Measurements from ENCODE around the gene CPXM2.

CPXM2 gene

DNA sequence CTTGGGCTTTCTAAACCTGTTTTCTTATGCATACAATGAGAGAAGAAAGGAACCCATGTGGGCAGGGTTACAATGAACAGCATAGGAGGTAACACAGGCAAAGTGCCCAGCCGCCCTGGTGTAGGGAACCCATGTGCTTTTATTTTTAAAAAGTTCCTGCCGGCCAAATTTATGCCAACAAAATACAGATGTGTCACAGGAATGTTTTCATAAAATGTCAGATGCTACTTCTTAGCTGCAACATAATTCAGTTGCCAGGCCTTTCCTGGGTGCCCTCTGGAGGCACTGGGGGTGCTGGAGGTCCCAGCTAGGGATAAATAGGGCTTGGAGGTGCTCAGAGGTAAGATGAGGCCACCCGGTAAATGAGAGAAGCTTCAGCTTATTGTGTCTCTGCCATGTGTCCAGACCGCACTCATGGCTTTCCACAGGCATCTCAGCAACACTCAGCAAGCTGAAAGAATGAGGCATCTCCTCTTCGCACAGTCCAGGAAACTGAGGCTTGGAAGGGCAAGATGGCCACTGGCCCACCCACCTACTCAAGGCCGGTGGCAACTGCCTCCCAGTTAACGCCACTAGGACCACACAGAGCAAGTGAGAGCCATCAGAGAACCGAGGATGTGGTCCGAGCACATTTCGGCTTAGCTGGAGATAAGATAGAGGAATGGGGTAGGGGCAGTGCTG lies 58.3 kb downstream of the CPXM2 start:
- DNase-seq (ENCODE audit: low spot score) = no peak
- no peak overlapping the region for H3K27ac ChIP-seq
- TF ChIP-seq, protein P1, sequence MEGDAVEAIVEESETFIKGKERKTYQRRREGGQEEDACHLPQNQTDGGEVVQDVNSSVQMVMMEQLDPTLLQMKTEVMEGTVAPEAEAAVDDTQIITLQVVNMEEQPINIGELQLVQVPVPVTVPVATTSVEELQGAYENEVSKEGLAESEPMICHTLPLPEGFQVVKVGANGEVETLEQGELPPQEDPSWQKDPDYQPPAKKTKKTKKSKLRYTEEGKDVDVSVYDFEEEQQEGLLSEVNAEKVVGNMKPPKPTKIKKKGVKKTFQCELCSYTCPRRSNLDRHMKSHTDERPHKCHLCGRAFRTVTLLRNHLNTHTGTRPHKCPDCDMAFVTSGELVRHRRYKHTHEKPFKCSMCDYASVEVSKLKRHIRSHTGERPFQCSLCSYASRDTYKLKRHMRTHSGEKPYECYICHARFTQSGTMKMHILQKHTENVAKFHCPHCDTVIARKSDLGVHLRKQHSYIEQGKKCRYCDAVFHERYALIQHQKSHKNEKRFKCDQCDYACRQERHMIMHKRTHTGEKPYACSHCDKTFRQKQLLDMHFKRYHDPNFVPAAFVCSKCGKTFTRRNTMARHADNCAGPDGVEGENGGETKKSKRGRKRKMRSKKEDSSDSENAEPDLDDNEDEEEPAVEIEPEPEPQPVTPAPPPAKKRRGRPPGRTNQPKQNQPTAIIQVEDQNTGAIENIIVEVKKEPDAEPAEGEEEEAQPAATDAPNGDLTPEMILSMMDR (conservative IDR thresholded peaks at IDR 0.05; ENCODE audit: low read depth) = no peak
- POLR2A ChIA-PET (ENCODE audit: low non-redundant PET) = no interaction called here
- CTCF ChIA-PET = interaction anchor here (0.6 kb wide), 1 partner anchor 617 kb away, joined by 4 read pairs; no protein-coding TSS in a partner anchor

DNA sequence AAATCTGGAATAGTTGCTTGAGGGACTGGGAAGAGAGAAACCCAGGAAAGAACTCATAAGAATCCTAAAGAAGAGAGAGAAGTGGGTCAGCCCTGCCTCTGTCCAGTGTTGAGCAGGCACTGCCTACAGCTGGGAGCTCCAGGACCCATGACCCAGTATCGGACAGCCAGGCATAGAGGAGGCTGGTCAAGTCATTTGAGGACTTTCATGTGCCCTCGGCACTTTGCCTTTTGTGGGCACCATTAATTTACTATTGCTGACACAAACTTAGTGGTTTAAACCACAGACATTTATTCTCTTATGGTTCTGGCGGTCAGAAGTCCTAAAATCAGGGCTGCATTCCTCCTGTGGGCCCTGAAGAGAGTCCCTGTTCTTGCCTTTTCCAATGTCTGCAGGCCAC lies 60.3 kb downstream of the CPXM2 start:
- ChIA-PET CTCF (no interaction called here), POLR2A (ENCODE audit: low non-redundant PET) (no interaction called here)
- TF ChIP-seq, protein P1 (conservative IDR thresholded peaks at IDR 0.05; ENCODE audit: low read depth) = no peak
- no peak overlapping the region for H3K27ac ChIP-seq
- no peak for DNase-seq (ENCODE audit: low spot score)

DNA sequence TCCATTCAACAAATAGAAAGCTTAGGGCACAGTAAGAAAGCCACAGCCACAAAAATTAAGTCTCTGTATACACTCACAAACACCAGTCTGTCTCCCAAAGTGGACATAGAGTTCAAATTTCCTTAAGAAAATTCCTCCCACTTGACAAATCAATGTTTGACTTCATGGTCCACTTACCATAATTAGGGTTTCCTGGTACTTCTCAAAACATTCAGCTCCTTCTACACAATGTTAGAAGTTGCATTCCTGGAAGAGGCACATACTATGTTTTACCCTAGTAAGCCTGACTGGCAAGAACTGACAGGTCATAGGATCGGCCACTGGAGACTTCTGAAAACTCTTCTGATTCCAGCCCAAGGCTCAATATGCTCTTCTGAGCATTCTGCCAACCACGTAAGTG lies 70.5 kb downstream of the CPXM2 start:
- ChIA-PET CTCF (no interaction called here), POLR2A (ENCODE audit: low non-redundant PET) (no interaction called here)
- no peak overlapping the region for H3K27ac ChIP-seq
- no peak for DNase-seq (ENCODE audit: low spot score)
- TF ChIP-seq, protein P1 (conservative IDR thresholded peaks at IDR 0.05; ENCODE audit: low read depth) = no peak

DNA sequence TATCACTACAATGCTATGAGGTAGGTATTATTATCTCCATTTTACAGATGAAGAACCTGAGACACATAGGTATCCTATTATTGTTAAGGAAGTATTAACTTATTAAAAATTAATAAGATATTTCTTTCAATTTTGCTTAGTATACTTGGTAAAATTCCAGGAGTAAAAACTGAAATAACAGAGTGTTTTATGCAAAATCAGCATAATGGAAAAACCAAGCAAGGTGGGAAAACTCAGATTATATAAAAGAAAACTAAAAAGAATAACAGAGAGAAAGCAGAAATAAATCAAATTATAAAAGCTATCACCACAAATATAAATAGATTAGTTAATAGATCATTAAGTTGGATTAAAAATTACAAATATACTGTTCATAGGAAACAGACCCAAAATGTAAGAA lies 82.0 kb downstream of the CPXM2 start:
- CTCF ChIA-PET = interaction anchor here (0.6 to 0.7 kb wide), 2 partner anchors 30 to 294 kb away, joined by 3 to 6 read pairs; no protein-coding TSS in a partner anchor
- no peak for DNase-seq (ENCODE audit: low spot score)
- H3K27ac ChIP-seq = no peak overlapping the region
- TF ChIP-seq, protein P1 (conservative IDR thresholded peaks at IDR 0.05; ENCODE audit: low read depth) = no peak
- POLR2A ChIA-PET (ENCODE audit: low non-redundant PET) = no interaction called here

DNA sequence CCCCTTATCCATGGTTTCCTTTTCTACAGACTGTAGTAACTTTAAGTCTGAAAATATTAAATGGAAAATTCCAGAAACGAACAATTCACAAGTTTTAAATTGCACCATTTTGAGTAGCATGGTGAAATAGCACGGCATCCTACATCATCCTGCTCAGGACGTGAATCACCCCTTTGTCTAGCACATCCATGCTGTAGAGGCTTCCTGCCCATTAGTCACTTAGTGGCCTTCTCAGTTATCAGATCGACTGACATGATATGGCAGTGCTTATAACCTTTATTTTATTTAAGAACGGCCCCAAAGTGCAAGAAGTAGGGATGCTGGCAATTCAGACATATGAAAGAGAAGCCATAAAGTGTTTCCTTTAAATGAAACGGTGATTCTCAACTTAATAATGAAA lies 82.7 kb downstream of the CPXM2 start:
- ChIA-PET CTCF (no interaction called here), POLR2A (ENCODE audit: low non-redundant PET) (no interaction called here)
- TF ChIP-seq, protein P1 (conservative IDR thresholded peaks at IDR 0.05; ENCODE audit: low read depth) = no peak
- peak; percentile 74 for DNase-seq (ENCODE audit: low spot score)
- no peak overlapping the region for H3K27ac ChIP-seq

DNA sequence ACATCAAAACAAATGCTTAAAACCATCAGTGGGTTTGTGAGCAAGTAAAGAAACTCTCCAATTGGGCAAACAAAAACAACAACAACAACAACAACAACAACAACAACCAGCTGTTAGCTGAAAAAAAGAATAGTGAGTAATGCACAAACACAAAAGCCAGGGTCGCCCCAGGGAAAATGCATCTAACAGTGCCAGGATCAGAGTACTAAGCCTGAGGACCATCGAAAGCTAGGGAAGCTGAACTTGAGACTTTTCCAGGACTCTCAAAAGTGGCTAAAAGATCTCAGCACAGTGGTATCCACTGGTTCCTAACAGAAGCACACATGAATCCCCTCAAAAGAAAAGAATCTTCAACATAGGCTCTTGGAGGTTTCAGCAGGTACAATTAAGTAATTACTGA lies 83.3 kb downstream of the CPXM2 start:
- H3K27ac ChIP-seq = no peak overlapping the region
- ChIA-PET POLR2A (ENCODE audit: low non-redundant PET) (no interaction called here), CTCF (no interaction called here)
- DNase-seq (ENCODE audit: low spot score) = no peak
- TF ChIP-seq, protein P1 (conservative IDR thresholded peaks at IDR 0.05; ENCODE audit: low read depth) = no peak

All from RWPE1 (cell line).